HG03469 (cell line): Measurements from ENCODE around the gene ESRRA.

Source experiments
- ATAC-seq: cut with Tn5 transposase; IDR thresholded peaks from one replicate; pipeline ENCODE4 v1.9.1; 2021; ENCODE audit warnings: mild to moderate bottlenecking, moderate library complexity, moderate number of reproducible peaks; ENCODE audit not compliant: unreplicated experiment

The ESRRA gene

DNA sequence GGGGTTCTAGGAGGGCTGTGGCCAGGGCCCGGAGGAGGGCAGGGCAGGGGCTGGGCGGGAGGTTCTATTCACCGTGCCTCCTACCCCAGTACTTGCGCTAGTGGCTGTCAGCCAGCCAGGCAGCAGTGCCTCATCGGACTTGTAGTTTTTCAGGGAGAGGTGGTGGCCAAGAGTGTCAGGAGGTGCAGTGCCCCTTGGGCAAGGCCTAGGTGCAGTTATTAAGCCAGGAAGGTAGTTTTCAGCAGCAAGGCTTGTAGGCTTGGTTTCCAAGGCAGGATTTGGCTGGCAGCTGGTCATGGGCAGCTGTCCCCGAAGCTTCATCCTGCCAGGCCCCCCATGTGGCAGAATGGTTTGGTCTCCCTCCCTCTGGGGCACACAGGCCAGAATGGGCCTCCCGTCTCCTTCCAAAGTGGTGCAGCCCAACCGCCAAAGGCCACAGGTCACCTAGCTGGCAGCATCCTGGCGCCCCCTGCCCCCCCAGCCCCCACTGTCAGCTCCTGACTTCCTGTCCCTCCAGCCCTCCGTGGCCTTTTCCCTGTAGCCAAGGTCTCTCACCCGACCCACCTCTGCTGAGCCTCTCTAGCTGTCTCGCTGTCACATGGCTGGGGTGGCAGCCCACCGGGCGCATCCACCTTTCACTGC lies 43.2 kb downstream of the ESRRA start:
- no peak for ATAC-seq

DNA sequence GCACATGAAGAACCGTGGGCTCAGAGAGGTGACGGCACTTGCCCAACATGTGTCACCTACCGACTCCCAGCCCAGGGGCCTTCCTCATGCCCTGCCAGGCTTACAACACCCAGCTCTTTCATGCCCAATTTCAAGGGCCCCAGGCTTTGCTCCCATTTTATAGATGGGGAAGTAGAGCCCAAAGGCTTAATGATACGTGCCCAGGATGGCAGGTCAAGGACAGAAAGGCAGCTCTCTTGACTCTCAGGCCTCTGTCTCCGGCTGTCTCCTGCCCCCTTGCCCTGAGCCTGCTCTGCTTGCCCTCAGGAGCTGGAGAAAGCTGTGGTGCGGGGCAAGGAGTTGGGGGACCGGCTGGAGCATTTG lies 43.7 kb downstream of the ESRRA start:
- ATAC-seq: no peak

- ATAC-seq: no peak
Measured at GRCh38 chr11:64349404-64349803, 44.1 kb downstream of the ESRRA start.

DNA sequence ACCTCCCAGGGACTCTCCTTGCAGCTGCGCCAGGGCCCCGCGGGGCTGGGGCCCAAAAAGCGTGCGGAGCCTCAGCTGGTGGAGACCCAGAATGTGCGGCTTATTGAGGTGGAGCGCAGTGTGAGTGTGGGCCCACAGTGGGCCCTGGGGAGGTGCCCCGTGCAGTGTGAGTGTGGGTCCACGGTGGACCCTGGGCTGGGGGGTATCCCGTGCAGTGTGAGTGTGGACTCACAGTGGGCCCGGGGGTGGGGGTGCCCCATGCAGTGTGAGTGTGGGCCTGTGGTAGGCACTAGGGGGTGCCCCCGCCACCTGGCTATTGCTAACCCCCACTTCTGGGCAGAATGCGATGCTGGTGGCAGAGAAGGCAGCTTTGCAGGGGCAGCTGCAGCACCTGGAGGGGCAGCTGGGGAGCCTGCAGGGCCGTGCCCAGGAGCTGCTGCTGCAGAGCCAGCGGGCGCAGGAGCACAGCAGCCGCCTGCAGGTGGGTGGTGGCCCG lies 45.9 kb downstream of the ESRRA start:
- ATAC-seq: no peak

DNA sequence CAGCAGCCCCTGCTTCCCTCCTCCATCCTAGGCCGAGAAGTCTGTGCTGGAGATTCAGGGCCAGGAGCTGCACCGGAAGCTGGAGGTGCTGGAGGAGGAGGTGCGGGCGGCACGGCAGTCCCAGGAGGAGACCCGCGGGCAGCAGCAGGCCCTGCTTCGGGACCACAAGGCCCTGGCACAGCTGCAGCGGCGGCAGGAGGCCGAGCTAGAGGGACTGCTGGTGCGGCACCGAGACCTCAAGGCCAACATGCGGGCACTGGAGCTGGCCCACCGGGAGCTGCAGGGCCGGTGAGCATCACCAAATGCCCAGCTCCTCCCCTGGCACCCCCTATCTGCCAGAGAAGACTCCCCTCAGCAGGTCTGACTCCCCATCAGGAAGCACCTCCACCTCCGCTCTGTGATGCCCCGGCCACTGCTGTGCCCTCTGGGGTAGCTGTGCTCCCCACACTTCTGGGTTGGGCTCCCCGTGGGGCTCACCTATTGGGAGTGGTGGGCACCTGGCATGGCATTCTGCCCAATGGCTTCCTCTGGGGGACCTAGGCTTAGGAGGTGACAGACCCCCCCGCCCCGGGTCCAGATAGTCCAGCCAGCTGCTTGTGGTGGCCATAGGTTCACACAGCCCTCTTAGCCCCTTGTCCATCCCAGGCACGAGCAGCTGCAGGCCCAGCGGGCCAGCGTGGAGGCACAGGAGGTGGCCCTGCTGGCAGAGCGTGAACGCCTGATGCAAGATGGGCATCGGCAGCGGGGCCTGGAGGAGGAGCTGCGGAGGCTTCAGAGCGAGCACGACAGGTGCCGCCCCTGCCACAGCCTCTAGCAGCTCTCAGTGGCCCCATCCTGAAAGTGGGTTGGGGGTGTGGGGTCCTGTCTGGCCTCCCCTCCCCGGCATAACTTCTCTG lies 47.0 kb downstream of the ESRRA start:
- no peak for ATAC-seq

DNA sequence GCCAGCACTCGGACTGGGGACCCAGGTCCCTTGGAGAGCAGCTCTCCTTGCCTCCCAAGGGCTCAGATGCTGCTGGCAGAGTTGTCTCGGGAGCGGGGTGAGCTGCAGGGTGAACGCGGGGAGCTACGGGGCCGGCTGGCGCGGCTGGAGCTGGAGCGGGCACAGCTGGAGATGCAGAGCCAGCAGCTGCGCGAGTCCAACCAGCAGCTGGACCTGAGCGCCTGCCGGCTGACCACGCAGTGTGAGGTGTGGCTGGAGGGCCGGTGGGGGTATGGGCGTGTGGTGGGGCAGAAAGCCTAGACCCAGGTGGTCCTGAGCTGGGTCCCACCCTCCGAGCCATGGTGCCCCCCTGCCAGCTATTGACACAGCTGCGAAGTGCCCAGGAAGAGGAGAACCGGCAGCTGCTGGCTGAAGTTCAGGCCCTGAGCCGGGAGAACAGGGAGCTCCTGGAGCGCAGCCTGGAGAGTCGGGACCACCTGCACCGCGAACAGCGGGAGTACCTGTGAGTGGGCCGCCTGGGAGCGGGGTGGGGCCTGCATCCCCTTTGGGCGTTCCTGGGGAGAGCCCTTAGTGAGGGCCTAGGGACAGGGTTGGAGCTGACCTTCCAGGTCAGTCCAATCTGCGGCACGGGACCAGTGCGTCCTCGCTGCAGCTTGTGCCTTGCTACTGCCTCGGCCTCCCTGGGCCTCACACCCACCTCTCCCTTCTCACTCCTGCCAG lies 47.8 kb downstream of the ESRRA start:
- no peak for ATAC-seq

GRCh38 chr11:64353715-64354506 lies 48.6 kb downstream of the ESRRA start:
- ATAC-seq: no peak

DNA sequence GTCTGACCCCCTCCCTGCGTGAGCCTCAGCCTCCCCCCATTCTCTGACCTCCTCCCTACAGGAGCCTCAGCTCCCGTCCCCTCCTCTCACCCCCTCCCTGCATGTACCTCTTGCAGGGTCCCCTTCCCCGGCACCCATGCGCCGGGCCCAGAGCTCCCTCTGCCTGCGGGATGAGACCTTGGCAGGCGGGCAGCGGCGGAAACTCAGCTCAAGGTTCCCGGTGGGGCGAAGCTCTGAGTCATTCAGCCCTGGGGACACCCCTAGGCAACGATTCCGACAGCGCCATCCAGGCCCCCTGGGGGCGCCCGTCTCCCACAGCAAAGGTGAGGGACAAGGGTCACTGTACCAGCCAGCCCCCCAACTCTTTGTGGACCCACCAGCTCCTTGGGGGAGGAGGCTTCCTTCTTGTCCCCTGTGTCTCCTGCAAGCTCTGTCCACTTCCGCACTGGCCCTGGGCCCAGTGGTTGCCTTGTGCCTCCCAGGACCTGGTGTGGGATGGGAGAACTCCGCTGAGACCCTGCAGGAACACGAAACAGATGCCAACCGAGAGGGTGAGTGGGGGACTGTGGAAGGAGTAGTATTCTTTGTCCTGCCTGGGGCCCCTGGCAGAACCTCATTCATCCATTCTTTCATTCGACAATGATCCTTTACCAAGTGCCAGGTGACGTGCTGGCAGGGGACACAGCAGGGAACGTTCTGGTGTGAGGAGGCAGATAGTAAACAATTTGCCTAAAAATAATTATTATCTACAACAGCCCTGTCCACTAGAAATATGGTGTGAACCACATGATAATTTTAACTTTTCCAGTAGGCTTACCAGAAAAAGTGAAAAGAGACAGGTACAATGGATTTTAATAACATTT lies 50.0 kb downstream of the ESRRA start:
- ATAC-seq: no peak

DNA sequence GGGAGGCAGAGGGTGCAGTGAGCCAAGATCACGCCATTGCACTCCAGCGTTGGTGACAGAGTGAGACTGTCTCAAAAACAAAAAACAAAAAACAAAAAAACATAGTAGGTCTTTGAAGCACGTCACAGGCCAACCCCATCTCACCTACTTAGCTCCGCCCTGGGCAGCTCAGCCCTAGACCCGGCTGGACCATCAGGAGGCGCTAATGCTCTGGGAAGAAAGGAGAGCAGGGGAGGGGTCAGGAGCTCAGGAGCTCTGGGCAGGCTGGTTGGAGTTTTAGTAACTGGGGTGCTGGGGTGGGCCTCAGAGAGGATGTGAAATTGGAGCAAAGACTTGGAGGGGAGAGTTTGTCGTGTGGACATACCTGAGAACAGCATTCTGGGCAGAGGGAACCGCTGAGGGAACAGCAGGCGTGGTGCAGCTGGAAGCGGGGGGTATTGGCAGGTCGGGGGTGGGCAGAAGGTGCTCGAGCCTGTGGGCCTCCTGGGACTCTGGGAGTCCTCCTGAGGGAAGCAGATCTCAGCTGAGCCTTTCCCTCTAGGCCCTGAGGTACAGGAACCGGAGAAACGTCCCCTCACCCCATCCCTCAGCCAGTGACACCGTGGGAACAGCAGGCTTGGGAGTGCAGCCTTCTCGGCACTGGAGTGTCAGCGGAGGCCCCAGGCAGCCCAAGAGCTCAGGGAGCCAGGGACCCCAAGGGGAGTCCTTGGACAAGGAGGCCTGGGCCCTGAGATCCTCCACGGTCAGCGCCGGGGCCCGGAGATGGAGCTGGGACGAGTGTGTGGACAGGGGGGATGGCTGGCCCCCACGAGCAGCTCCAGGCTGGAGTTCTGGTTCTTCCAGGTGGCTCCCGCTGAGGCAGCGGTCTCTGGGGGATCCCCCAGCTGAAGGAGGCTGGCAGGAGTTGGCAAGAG lies 51.4 kb downstream of the ESRRA start:
- ATAC-seq: no peak

DNA sequence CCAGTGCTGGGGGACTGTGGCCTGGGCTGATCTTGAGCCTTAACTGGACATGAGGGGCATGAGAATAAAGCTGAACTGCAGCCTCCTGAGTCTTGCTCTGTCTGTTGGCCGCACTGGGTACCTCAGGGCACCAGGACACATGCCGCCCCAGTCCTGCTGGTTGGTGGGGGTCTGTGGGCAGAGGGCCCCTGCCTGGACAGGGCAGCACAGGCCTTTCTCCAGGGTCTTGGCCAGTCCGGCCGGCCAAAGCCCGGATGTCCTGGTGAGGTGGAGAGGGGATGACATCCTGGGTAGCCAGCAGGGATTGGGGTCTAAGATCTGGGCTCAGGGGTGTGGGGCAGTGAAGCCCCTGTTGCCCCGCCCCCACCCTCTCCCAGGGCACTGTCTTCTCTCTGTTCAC lies 52.1 kb downstream of the ESRRA start:
- ATAC-seq: no peak

DNA sequence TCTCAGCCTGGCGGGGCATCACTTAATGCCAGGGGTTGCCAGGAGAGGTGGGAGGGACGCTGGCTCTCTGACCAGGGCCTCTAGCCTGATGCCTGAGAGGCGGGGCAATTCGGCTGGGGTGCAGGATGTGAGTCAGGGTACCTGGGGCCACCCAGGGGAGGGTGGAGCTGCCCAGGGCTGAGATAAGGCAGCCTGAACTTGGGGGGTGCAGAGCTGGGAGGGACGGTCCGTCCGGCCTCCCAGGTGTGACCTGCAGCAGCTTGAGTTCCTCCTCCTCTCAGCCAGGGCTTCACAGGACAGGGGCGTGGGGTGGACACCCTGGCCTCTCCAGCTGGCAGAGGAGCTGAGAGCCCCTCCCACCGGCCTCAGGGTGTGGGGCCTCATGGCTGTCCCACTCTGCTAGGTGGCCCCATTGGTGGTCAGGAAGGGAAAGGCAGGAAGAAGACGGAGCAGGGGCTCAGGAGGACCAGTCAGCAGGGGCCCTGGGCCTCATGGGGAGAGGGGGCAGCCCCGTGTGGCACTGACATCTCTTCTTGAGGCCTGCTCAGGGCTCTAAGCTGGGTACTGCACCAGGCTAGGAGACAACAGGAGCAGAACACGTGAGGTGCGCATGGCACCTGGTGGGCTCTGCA lies 52.7 kb downstream of the ESRRA start:
- no peak for ATAC-seq

- ATAC-seq: no peak
Measured at GRCh38 chr11:64358536-64358906, 53.2 kb downstream of the ESRRA start.

DNA sequence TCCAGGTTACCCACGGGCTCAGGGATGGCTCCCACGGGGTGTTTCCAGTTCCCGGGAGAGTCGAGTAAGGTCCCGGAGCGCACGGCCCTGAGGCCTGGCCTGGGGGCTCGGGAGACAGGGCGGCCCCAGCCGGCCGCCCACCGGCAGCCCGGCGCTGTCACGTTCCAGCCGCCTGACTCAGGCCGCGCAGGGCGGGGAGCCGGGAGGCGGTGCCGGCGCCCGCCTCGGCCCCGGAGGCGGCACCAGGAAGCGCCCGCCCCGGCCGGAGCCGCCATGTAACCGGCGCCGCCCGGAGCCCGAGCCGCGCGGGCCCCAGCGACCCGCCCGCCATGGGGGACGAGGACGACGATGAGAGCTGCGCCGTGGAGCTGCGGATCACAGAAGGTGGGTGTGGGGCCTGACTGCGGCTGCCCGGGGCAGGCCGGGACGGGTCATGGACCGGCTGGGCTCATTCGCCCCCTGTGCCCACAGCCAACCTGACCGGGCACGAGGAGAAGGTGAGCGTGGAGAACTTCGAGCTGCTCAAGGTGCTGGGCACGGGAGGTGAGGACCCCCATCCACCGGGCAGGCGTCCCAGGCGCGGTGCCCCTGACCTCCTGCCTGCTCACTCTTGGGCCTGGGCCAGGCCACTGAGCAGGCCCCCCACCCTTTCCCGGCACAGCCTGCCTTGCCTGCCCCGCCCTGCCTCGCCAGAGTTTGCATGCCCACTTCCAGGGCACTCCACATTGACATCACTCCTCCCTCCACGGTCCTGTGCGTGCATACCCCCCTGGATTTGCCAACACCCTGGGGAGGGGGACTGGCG lies 53.8 kb downstream of the ESRRA start, which contains the start of gene RPS6KA4:
TSS of gene RPS6KA4 (plus strand) at position 256 of the 805 bp plus-strand sequence. CDS start at position 330, 74 bp downstream.
- no peak for ATAC-seq

DNA sequence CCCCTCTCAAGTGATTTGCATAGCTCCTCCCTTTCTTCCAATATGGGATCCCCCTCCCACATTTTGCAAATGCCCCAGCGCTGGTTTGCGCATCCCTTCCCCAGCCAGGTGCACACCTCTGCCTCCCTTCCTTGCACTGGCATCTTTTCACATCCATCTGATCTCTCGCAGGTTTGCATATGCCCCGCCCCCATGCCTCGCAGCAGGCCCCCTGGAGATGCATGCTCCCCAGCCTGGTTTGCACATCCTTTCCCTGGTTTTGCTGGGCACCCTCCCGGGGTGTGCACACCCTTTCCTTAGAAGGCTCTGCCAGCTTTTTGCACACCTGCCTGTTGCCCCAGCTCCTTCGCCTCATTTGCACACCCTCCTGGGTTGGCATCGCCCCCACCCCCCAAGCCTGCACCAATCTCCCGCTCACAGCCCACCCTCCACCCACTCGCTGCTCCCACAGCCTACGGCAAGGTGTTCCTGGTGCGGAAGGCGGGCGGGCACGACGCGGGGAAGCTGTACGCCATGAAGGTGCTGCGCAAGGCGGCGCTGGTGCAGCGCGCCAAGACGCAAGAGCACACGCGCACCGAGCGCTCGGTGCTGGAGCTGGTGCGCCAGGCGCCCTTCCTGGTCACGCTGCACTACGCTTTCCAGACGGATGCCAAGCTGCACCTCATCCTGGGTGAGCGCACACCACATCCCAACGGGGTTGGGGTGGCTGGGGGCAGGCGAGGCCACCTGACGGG lies 54.6 kb downstream of the ESRRA start:
- no peak for ATAC-seq

DNA sequence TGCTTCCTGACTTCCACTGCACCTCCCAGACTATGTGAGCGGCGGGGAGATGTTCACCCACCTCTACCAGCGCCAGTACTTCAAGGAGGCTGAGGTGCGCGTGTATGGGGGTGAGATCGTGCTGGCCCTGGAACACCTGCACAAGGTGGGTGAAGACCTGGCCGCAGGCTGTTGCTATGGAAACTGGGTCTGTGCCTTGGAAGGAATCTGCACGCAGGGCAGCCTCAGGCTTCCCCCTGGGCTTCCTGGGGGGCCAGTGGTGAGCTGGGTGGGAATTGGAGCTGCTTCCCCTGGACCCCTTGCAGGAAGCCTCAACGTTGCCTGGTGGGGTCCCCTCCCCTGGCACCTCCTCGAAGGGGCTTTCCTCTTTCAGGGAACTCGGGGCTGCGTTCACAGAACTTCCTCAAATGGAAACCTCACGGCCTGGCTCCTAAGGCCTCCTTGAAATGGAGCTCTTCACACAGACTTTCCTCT lies 55.2 kb downstream of the ESRRA start:
- ATAC-seq: no peak

DNA sequence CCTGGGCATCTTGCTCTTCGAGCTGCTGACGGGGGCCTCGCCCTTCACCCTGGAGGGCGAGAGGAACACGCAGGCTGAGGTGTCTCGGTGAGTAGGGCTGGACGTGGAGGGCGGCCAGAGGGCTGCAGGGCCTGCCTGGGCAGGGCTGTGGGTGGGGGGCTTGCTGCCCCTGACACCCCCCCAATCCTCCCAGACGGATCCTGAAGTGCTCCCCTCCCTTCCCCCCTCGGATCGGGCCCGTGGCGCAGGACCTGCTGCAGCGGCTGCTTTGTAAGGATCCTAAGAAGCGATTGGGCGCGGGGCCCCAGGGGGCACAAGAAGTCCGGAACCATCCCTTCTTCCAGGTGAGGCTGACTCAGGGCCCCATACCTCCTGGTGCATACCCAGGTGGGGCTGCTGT lies 56.3 kb downstream of the ESRRA start:
- ATAC-seq: no peak

DNA sequence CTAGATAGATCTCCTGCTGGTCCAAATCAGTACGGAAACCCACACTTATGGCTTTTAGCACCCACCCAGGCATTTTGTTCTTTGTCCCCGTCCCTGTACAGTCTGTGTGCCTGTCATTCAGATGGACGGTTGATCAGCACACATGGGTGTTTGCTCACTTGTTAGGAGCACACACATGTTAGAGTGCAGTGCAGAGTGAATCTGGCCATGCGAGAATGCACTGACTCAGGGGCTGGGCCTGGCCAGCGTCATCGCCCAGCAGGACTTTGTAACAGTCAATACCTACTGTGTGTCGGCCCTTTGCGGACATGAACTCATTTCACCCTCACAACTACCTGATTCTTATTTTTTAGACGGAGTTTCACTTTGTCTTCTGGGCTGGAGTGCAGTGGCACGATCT lies 57.0 kb downstream of the ESRRA start:
- ATAC-seq: no peak
